Upper lobe of left lung (tissue), 4 donors: ENCODE results near the gene LINS1.

ENCODE experiments used
- CTCF ChIP-seq, 6 experiments: fragments of 450-650 bp in 4 of 6; fragments of 200-600 bp in 2 of 6; sonication (generic) in 2 of 6; IDR thresholded peaks; one replicate each; pipeline ENCODE4 v1.5.1; 2016 to 2019; ENCODE audit warnings: antibody characterized with exemption in 6 of 6
- EP300 ChIP-seq, 4 donors: sonication (generic); formaldehyde crosslinking; IDR thresholded peaks; one replicate each; pipeline ENCODE4 v1.5.1; 2017; ENCODE audit warnings: antibody characterized with exemption in 4 of 4, control low read depth in 2 of 4
- POLR2A ChIP-seq, 4 donors: fragments of 450-650 bp; IDR thresholded peaks; one replicate each; pipeline ENCODE4 v1.5.1; 2016 to 2017; ENCODE audit warnings: antibody characterized with exemption in 4 of 4, mild to moderate bottlenecking in 2 of 4
- POLR2AphosphoS5 ChIP-seq, 2 donors: sonication (generic); formaldehyde crosslinking; IDR thresholded peaks; one replicate each; pipeline ENCODE4 v1.5.1; 2017; ENCODE audit warnings: antibody characterized with exemption in 2 of 2

GRCh38 chr15:100553468-100553867 lies 48.5 kb downstream of the LINS1 start:
- TF ChIP-seq POLR2A (IDR thresholded peaks at IDR 0.05), result no peak
- no peak for TF ChIP-seq POLR2AphosphoS5 (IDR thresholded peaks at IDR 0.05)
- no peak for TF ChIP-seq CTCF (IDR thresholded peaks at IDR 0.05)
- TF ChIP-seq EP300 (IDR thresholded peaks at IDR 0.05), result no peak
